Ramos (cell line): Measurements from ENCODE around the gene SPATA16.
"Not testable (repeated sequence)": the region's sequence is repeated elsewhere in the genome, so short reads cannot be mapped to it uniquely, and the experiment has no call there.

Experiments
- in situ Hi-C: fragments of 300-500 bp; cut with MboI; formaldehyde crosslinking; loops from one replicate; pipeline ENCODE4 v1.14.3; 2022; ENCODE audit warnings: low sequenced_read_pairs; ENCODE audit not compliant: unreplicated experiment

Gene SPATA16

GRCh38 chr3:172903642-172904320, 237.3 kb downstream of the SPATA16 start:
- in situ Hi-C loops, result no loop called here

- in situ Hi-C loops, result no loop called here
Observed at GRCh38 chr3:172892158-172892557, 248.9 kb downstream of the SPATA16 start.

GRCh38 chr3:172885704-172886103, 255.3 kb downstream of the SPATA16 start:
- in situ Hi-C loops, result no loop called here

- in situ Hi-C loops, result no loop called here
Observed at GRCh38 chr3:172882563-172882962, 258.5 kb downstream of the SPATA16 start.

GRCh38 chr3:172879381-172879780, 261.7 kb downstream of the SPATA16 start:
- in situ Hi-C loops, result not testable (repeated sequence)

- in situ Hi-C loops, result no loop called here
Observed at GRCh38 chr3:172877011-172877410, 264.0 kb downstream of the SPATA16 start.

- in situ Hi-C loops, result no loop called here
Observed at GRCh38 chr3:172876297-172876696, 264.7 kb downstream of the SPATA16 start.

- in situ Hi-C loops, result no loop called here
Observed at GRCh38 chr3:172875039-172875438, 266.0 kb downstream of the SPATA16 start.

- in situ Hi-C loops, result no loop called here
Observed at GRCh38 chr3:172869784-172870518, 271.1 kb downstream of the SPATA16 start.

- in situ Hi-C loops, result no loop called here
Observed at GRCh38 chr3:172869368-172869771, 271.7 kb downstream of the SPATA16 start.

- in situ Hi-C loops, result no loop called here
Observed at GRCh38 chr3:172868582-172869200, 272.3 kb downstream of the SPATA16 start.

- in situ Hi-C loops, result not testable (repeated sequence)
Observed at GRCh38 chr3:172866726-172867350, 274.2 kb downstream of the SPATA16 start.

GRCh38 chr3:172859041-172859440, 282.0 kb downstream of the SPATA16 start:
- in situ Hi-C loops, result no loop called here

GRCh38 chr3:172856795-172857742, 284.0 kb downstream of the SPATA16 start:
- in situ Hi-C loops, result no loop called here

- in situ Hi-C loops, result no loop called here
Observed at GRCh38 chr3:172855037-172855436, 286.0 kb downstream of the SPATA16 start.

GRCh38 chr3:172853921-172854666, 286.9 kb downstream of the SPATA16 start:
- in situ Hi-C loops, result no loop called here

- in situ Hi-C loops, result no loop called here
Observed at GRCh38 chr3:172853005-172853404, 288.0 kb downstream of the SPATA16 start.

GRCh38 chr3:172848910-172849309, 292.1 kb downstream of the SPATA16 start:
- in situ Hi-C loops, result no loop called here

- in situ Hi-C loops, result no loop called here
Observed at GRCh38 chr3:172847292-172847691, 293.7 kb downstream of the SPATA16 start.
